ENCODE data around the gene CLTA.
A peak's percentile ranks its signal among the peaks of the same experiment; 100 is the strongest.
"Not testable (repeated sequence)": the region's sequence is repeated elsewhere in the genome, so short reads cannot be mapped to it uniquely, and the experiment has no call there.

Gene CLTA

GRCh38 chr9:36158917-36159316, 31.8 kb upstream of the CLTA start:
- peak; percentile 73 for DNase-seq

DNA sequence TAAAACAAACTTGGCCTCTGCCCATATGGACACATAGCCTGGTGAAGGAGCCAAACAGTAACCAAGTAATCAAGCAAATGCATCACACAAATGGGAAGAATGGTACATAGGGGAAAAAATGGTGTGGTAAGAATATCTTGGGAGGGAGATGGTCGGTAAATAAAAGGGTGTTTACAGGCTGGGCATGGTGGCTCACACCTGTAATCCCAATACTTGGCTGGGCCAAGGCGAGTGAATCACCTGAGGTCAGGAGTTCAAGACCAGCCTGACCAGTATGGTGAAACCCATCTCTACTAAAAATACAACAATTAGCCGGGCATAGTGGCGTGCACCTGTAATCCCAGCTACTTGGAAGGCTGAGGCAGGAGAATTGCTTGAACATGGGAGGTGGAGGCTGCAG, 31.2 kb upstream of the CLTA start:
- not testable (repeated sequence) for DNase-seq

DNA sequence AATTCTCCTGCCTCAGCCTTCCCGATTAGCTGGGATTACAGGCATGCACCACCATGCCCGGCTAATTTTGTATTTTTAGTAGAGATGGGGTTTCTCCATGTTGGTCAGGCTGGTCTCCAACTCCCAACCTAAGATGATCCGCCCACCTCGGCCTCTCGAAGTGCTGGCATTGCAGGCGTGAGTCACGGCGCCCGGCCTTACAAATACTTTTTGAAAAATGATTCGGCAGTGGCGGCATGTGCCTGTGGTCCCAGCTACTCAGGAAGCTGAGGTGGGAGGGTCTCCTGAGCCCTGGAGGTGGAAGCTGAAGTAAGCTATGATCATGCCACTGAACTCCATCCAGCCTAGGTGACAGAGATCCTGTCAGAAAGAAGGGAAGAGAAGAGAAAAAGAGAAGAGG, 30.6 kb upstream of the CLTA start:
- not testable (repeated sequence) for DNase-seq

GRCh38 chr9:36161187-36161586, 29.5 kb upstream of the CLTA start:
- DNase-seq = peak; percentile 71

DNA sequence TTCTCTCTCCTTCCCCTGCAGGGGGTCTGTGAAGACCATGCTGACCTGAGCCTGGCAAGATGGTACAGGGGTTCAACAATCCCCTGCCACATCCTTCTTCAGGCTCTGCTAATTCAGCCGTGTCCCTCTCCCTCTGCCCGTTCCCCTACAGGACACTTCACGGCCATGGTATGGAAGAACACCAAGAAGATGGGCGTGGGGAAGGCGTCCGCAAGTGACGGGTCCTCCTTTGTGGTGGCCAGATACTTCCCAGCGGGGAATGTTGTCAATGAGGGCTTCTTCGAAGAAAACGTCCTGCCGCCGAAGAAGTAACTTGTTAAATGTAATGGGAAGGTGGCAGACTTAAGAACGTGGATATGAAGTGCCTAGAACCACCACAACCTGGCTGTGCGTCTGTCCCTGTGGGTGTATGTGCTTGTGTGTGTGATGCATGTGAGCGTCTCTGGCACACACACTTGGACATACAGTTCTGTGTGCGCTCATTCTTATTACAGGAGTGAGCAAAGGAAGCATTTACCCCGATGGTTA, 28.4 kb upstream of the CLTA start:
- DNase-seq = no peak

DNA sequence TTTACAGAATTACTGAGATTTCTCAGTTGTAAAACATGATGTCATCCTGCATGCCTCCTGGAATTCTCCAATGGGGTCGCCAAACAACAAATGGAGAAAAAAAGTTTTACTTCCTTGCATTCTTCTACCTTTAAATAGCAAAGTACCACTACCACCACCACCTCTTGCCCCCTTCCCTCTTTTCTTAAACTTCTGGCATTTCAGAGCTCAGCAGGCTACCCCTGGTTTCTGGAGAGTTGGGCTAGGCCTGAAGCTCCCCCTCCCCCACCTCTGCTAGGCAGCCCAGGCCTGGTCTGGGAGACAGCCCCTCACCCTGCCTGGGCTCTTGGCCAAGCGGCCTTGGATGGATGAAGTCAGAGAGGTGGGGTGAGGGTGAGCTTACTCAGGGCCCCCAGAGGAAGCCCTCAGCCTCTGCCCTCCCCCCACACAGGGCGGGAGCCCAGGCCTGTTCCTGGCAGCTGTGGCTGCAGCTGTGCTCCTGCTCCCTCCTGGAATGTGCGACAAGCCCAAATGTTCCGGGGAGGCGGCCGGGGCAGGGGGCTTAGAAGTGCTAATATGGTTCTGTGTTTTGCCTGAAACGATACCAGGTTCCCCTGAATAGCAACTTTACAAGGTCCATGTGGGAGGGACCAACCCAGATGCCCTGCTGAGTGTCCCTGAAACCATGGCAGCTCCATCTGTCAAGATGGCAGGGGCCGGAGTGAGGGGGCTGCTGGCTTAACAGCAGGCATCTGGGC, 27.5 kb upstream of the CLTA start:
- peak; percentile 98 for DNase-seq

GRCh38 chr9:36163786-36164170, 26.9 kb upstream of the CLTA start:
- peak; percentile 74 for DNase-seq

DNA sequence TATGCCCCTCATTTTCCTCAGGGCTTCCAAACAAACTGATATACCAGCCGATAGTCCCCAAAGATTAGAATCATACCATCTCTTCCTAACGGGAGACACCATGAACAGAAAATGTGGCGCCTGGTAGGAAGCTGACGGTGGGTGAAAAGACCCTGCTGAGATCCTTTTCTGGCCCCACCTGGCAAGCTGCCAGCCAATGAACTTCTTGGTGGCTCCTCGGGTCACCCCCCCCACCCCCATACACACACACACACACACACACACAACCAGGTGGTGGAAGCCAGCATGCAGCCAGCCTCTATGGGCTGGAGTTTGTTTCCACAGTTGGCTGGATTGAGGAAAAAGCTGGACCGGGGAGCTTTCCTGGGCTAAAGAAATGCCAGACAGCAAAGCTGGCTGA, 26.3 kb upstream of the CLTA start:
- DNase-seq = no peak

DNA sequence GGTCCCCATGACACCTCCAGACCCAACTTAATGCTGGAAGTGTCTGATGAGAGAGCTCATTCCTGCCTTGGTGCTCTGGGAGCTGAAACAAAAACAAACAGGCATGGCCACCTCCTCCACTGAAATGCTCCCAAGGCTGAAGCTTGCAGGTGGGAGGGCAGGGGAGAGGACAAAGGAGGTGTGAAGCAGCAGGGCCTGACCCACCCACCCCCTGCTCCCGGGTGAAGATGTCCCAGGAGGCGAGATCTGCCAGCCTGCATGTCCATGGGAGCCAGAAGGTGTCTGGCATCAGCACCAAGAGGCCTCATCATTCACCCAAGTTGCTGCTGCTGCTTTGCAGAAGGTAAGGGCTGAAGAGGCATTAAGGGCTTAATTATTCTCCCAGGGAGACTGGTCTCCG, 25.7 kb upstream of the CLTA start:
- no peak for DNase-seq

DNA sequence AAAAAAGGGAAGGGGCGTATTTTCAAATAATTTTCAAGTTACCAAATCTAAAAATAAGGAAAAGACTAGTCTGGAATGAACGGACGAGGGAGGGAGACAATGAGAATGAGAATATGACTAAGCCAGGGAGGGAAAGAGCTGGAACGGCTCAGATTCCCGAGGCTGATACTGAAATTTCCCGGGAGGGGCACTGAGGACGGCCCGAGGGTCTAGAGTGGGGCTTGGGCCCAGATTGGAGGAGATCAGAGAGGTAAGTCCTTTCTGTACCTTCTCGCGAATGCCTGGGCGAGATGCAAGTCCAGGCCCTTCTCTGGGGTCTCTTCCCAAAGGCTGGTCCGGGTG, 24.9 kb upstream of the CLTA start:
- DNase-seq = peak; percentile 66

- peak; percentile 88 for DNase-seq
These were observed 24.4 kb upstream of the CLTA start for GRCh38 chr9:36166168-36166927.

DNA sequence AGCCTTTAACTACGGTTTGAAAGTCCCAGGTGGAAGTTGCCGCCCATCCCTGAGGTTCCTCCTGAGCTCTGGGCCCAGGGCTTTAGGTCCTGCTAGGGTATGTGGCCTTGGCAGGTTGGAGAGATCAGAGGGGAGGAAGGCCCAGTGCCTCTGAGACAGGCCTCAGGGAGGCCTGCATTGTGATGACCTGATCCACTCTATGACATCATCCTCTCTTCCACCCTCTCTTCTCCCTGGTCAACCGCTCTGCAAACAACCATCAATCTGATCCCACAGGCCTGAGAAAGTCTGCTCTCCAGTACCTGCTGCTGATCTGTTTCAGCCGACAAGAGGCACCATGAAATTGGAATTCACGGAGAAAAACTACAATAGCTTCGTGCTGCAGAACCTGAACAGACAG, 21.6 kb upstream of the CLTA start, which contains the start of gene CCIN:
Gene CCIN, plus strand, starts transcription at position 223 of the 400 bp plus-strand sequence. Its CDS starts 115 bp downstream, at position 338.
- DNase-seq = no peak

DNA sequence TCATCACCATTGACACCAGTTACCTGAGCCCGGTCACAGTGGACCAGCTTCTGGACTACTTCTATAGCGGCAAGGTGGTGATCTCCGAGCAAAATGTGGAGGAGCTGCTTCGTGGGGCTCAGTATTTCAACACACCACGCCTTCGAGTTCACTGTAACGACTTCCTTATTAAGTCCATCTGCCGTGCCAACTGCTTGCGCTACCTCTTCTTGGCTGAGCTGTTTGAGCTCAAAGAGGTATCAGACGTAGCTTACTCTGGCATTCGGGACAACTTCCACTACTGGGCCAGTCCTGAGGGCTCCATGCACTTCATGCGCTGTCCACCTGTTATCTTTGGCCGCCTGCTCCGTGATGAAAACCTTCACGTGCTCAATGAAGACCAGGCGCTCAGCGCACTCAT, 21.0 kb upstream of the CLTA start:
- no peak for DNase-seq

- no peak for DNase-seq
These were observed 20.2 kb upstream of the CLTA start for GRCh38 chr9:36170531-36170930.

GRCh38 chr9:36173861-36174260, 16.9 kb upstream of the CLTA start:
- DNase-seq = no peak

GRCh38 chr9:36174271-36174670, 16.4 kb upstream of the CLTA start:
- DNase-seq = no peak

- no peak for DNase-seq
These were observed 16.0 kb upstream of the CLTA start for GRCh38 chr9:36174731-36175130.

DNA sequence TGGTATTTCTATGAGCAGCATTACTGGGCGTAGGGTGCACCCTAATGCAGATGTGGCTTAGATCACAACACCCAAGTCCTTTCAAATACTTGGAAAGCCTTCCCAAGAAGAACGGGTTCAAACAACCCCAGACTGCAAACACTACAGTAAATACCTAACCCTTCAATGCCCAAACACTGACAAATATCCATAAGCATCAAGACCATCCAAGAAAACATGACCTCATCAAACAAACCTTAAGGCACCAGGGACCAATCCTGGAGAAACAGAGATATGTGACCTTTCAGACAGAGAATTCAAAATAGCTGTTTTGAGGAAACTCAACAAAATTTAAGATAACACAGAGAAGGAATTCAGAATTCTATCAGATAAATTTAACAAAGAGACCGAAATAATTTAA, 15.5 kb upstream of the CLTA start:
- not testable (repeated sequence) for DNase-seq

GRCh38 chr9:36176496-36176895, 14.2 kb upstream of the CLTA start:
- not testable (repeated sequence) for DNase-seq

- no peak for DNase-seq
These were observed 13.2 kb upstream of the CLTA start for GRCh38 chr9:36177571-36177970.

DNA sequence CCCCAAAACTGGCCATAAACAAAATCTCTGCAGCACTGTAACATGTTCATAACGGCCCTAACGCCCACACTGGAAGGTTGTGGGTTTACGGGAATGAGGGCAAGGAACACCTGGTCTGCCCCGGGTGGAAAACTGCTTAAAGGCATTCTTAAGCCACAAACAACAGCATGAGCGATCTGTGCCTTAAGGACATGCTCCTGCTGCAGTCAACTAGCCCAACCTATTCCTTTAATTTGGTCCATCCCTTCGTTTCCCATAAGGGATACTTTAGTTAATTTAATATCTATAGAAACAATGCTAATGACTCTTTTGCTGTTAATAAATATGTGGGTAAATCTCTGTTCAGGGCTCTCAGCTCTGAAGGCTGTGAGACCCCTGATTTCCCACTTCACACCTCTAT, 10.5 kb upstream of the CLTA start:
- not testable (repeated sequence) for DNase-seq

- DNase-seq = peak; percentile 96
These were observed 3.3 kb upstream of the CLTA start for GRCh38 chr9:36187414-36187813.

- DNase-seq = no peak
These were observed 2.5 kb upstream of the CLTA start for GRCh38 chr9:36188212-36188611.

DNA sequence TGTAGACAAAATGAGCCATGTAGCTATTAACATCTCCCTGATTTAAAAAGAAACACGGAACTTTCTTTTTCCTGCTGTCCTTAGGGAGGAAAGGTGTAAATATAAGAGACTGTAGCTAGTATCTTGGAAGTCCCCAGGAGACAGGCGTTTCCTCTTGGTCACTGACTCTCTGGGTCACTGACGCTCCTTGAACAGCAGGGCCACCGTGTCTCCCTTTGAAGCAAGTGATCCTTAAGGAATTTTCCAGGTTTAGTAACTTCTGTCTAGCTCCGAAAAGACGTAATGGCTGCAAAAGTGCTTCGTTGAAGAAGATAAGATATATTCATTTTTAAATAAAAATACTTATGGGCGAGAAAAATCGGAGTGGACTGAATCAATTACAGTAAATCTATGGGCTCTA, 745 bp upstream of the CLTA start:
- no peak for DNase-seq

All from fibroblast of upper back skin (primary cell).